Muscle layer of duodenum (tissue), 2 donors: ENCODE results near the gene GEN1.

Experiments
- H3K27ac ChIP-seq: one replicate; pipeline ENCODE4 v1.7.0; 2013; ENCODE audit warnings: mild to moderate bottlenecking, low read length
- H3K27me3 ChIP-seq: one replicate; pipeline ENCODE4 v1.7.0; 2013; ENCODE audit warnings: low read depth, mild to moderate bottlenecking, control low read depth, low read length
- H3K36me3 ChIP-seq, 2 donors: one replicate each; pipeline ENCODE4 v1.7.0; 2013; ENCODE audit warnings: low read length in 2 of 2, control low read depth in 1 of 2, mild to moderate bottlenecking in 1 of 2; ENCODE audit not compliant: insufficient read depth in 2 of 2, control insufficient read depth in 1 of 2
- H3K4me1 ChIP-seq, 2 donors: one replicate each; pipeline ENCODE4 v1.7.0; 2013; ENCODE audit warnings: low read length in 2 of 2, mild to moderate bottlenecking in 2 of 2, control low read depth in 1 of 2, moderate library complexity in 1 of 2; ENCODE audit not compliant: insufficient read depth in 2 of 2, control insufficient read depth in 1 of 2
- H3K4me3 ChIP-seq, 2 donors: one replicate each; pipeline ENCODE4 v1.7.0; 2013; ENCODE audit warnings: low read length in 2 of 2, low read depth in 1 of 2, mild to moderate bottlenecking in 1 of 2
- H3K9me3 ChIP-seq, 2 donors: one replicate each; pipeline ENCODE4 v1.7.0; 2013; ENCODE audit warnings: low read length in 2 of 2, control low read depth in 1 of 2, mild to moderate bottlenecking in 1 of 2; ENCODE audit not compliant: control insufficient read depth in 1 of 2
- donor health status: healthy.

The GEN1 gene

GRCh38 chr2:17756668-17757067, 2.7 kb downstream of the GEN1 start:
- no peaks in the 10 kb centered on the region for H3K27me3 ChIP-seq
- H3K27ac ChIP-seq: no peak overlapping the region
- H3K4me1 ChIP-seq: peaks cover 0 to 16% of the 10 kb centered on the region in 2 donors
- H3K9me3 ChIP-seq: no peaks in the 10 kb centered on the region
- H3K36me3 ChIP-seq: no peaks in the 10 kb centered on the region
- no peak overlapping the region for H3K4me3 ChIP-seq

GRCh38 chr2:17757321-17757720, 3.4 kb downstream of the GEN1 start:
- Histone ChIP-seq H3K4me1 (peaks cover 0 to 15% of the 10 kb centered on the region in 2 donors), H3K27me3 (no peaks in the 10 kb centered on the region)

GRCh38 chr2:17758118-17758517, 4.2 kb downstream of the GEN1 start:
- Histone ChIP-seq H3K36me3 (peaks cover 0 to 4% of the 10 kb centered on the region in 2 donors), H3K9me3 (no peaks in the 10 kb centered on the region), H3K4me1 (peaks cover 0 to 8% of the 10 kb centered on the region in 2 donors), H3K4me3 (no peak overlapping the region), H3K27ac (no peak overlapping the region), H3K27me3 (no peaks in the 10 kb centered on the region)

More at GRCh38 chr2:17757321-17757720, 3.4 kb downstream of the GEN1 start:
- H3K9me3 ChIP-seq: no peaks in the 10 kb centered on the region
- H3K27ac ChIP-seq: no peak overlapping the region
- no peaks in the 10 kb centered on the region for H3K36me3 ChIP-seq
- H3K4me3 ChIP-seq: no peak overlapping the region

DNA sequence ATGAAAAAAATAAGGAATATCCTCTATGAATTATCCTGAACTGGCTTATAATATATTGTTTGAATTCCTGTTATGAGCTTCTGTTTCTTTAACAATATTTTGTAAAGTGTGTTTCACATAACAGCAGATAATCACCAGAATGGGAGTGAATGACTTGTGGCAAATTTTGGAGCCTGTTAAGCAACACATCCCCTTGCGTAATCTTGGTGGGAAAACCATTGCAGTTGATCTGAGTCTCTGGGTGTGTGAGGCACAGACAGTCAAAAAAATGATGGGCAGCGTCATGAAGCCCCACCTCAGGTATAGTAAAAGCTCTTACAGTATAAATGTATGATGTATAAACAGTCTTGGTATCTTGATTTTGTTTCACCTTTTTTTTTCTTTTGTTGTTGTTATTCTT, 5.9 kb downstream of the GEN1 start:
- Histone ChIP-seq H3K9me3 (no peaks in the 10 kb centered on the region), H3K36me3 (peaks cover 0 to 4% of the 10 kb centered on the region in 2 donors), H3K4me1 (peaks cover 0 to 2% of the 10 kb centered on the region in 2 donors), H3K4me3 (no peak overlapping the region), H3K27me3 (no peaks in the 10 kb centered on the region), H3K27ac (no peak overlapping the region)

DNA sequence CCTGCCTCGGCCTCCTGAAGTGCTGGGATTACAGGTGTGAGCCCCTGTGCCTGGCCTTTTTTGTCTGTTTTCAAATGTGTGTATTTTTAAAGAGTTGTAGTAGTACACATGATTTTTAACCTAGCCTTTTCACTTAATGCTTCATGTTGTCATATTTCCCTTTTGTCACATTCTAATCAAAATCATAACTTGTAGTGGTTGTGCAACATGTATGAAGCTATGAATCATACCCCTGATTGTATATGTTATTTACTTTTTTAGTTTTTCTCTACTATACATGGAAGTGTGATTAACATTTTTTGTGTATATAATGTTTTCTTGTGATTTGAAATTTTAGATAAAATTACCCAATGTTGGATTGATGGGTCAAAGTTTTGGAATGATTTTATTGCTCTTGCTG, 8.5 kb downstream of the GEN1 start:
- Histone ChIP-seq H3K27ac (no peak overlapping the region), H3K27me3 (no peaks in the 10 kb centered on the region), H3K9me3 (no peaks in the 10 kb centered on the region), H3K4me1 (no peaks in the 10 kb centered on the region), H3K36me3 (peaks cover 0 to 10% of the 10 kb centered on the region in 2 donors), H3K4me3 (no peak overlapping the region)

DNA sequence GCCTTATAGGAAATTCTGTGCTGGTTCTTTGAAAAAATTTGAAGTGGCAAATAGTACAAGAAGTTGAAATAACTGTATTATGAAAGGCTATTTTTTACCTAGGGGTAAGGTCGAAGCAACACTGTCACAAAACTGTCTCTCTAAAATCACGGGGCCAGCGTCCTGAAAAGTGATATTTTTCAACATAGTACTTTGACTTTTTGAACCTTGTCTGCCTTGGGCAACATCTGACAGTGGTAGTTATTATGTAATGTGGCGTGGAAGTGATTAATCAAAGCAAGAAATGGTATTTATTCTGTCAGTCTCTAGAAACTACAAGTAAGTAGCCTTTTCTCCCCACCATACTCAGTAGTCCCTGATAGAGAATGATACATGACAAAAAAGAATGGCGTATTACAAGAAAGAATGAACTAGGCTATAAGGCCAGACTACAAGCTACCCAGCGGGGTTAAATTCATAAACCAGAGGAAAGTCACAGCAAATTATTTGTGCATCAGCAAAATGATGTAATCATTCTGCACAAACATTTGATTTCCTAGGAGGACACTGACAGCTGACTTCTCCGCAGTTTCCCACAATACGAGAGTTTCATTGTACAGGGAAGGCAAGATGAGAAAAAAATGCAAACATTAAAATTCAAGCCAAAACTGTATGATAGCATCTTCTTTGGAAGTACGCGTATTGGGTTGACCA, 9.8 kb downstream of the GEN1 start:
- Histone ChIP-seq H3K4me3 (no peak overlapping the region), H3K9me3 (no peaks in the 10 kb centered on the region), H3K27ac (no peak overlapping the region), H3K27me3 (no peaks in the 10 kb centered on the region), H3K36me3 (peaks cover 0 to 10% of the 10 kb centered on the region in 2 donors), H3K4me1 (no peaks in the 10 kb centered on the region)

DNA sequence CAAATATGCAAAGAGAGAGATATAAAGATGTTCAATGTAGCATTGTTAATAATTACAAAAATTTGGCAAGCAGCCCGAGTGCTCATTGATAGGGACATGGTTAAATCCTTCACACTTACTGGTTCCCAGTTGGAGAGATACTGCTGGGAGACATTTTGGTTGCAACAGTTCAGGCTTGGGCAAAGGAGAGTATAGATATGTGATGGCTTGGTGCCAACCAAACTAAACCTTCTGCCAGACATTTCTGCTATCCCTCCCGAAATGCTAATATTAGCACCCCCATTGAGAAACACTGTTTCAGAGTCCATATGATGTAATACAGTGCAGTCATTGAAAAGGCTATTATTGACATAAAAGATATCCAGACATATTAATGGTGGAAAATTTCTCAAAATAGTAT, 11.5 kb downstream of the GEN1 start:
- no peaks in the 10 kb centered on the region for H3K9me3 ChIP-seq
- no peaks in the 10 kb centered on the region for H3K4me1 ChIP-seq
- H3K27ac ChIP-seq: no peak overlapping the region

GRCh38 chr2:17768894-17769293, 15.0 kb downstream of the GEN1 start:
- no peaks in the 10 kb centered on the region for H3K27me3 ChIP-seq
- peaks cover 0 to 5% of the 10 kb centered on the region in 2 donors for H3K36me3 ChIP-seq
- H3K4me1 ChIP-seq: no peaks in the 10 kb centered on the region
- no peak overlapping the region for H3K27ac ChIP-seq
- H3K4me3 ChIP-seq: no peak overlapping the region
- no peaks in the 10 kb centered on the region for H3K9me3 ChIP-seq

More for the DNA sequence above, 11.5 kb downstream of the GEN1 start:
- Histone ChIP-seq H3K4me3 (no peak overlapping the region), H3K36me3 (peaks cover 0 to 10% of the 10 kb centered on the region in 2 donors), H3K27me3 (no peaks in the 10 kb centered on the region)

- peaks cover 0 to 3% of the 10 kb centered on the region in 2 donors for H3K36me3 ChIP-seq
- H3K9me3 ChIP-seq: no peaks in the 10 kb centered on the region
- H3K27me3 ChIP-seq: no peaks in the 10 kb centered on the region
- H3K27ac ChIP-seq: no peak overlapping the region
- no peaks in the 10 kb centered on the region for H3K4me1 ChIP-seq
- H3K4me3 ChIP-seq: no peak overlapping the region
Observed at GRCh38 chr2:17771956-17772355, 18.0 kb downstream of the GEN1 start.

DNA sequence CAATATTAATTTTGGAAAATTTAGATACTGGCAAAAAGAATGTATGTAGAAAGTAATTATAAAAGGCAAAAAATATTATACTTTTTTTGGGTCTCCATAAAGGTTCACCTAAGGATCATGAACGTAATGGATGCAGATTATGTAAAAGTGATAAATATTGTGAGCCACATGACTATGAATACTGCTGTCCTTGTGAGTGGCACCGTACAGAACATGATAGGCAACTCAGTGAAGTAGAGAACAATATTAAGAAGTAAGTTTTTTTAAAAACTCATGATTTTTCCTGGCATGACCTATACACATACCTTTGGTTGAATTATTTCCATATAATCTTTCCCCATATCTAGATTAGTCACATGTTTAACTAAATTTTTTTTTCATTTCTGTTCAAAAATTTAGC, 18.6 kb downstream of the GEN1 start:
- H3K4me1 ChIP-seq: no peaks in the 10 kb centered on the region
- no peaks in the 10 kb centered on the region for H3K36me3 ChIP-seq

DNA sequence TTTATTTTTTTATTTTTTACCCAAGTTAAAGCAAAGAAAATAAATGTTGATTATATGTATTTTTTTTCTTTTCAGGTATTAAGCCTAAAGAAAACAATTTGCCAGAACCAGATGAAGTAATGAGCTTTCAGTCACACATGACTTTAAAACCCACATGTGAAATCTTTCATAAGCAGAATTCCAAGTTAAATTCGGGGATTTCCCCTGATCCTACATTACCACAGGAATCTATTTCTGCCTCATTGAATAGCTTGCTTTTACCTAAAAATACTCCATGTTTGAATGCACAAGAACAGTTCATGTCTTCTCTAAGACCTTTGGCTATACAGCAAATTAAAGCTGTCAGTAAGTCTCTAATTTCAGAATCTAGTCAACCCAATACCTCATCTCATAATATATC, 26.6 kb downstream of the GEN1 start:
- no peak overlapping the region for H3K4me3 ChIP-seq
- peaks cover 0 to 4% of the 10 kb centered on the region in 2 donors for H3K36me3 ChIP-seq
- no peaks in the 10 kb centered on the region for H3K27me3 ChIP-seq
- no peaks in the 10 kb centered on the region for H3K9me3 ChIP-seq
- no peaks in the 10 kb centered on the region for H3K4me1 ChIP-seq
- H3K27ac ChIP-seq: no peak overlapping the region

More for the DNA sequence above, 18.6 kb downstream of the GEN1 start:
- no peak overlapping the region for H3K27ac ChIP-seq
- H3K9me3 ChIP-seq: no peaks in the 10 kb centered on the region
- H3K4me3 ChIP-seq: no peak overlapping the region
- H3K27me3 ChIP-seq: no peaks in the 10 kb centered on the region

GRCh38 chr2:17781482-17781881, 27.5 kb downstream of the GEN1 start:
- H3K27me3 ChIP-seq: no peaks in the 10 kb centered on the region
- H3K4me3 ChIP-seq: no peak overlapping the region
- H3K27ac ChIP-seq: no peak overlapping the region

More at GRCh38 chr2:17781482-17781881, 27.5 kb downstream of the GEN1 start:
- Histone ChIP-seq H3K4me1 (no peaks in the 10 kb centered on the region), H3K36me3 (peaks cover 0 to 4% of the 10 kb centered on the region in 2 donors), H3K9me3 (no peaks in the 10 kb centered on the region)
